M059J (cell line): Measurements from ENCODE around the gene NDUFS2. TPM values are rescaled to one million over a fixed set of nuclear protein-coding genes. Genes with fewer than 3 reads are reported as not detected.
A peak's percentile ranks its signal among the peaks of the same experiment; 100 is the strongest.
"Not testable (repeated sequence)": the region's sequence is repeated elsewhere in the genome, so short reads cannot be mapped to it uniquely, and the experiment has no call there.

Experiments used
- DNase-seq: peaks from one replicate; pipeline ENCODE4 v3.0.0-alpha.2; 2012; ENCODE audit warnings: low read depth
- total RNA-seq: library from RNA; depleted of rRNA; stranded (reverse); fragments of >200 nt; shearing (Covaris generic); gene quantifications from 2 replicates; pipeline ENCODE4 v1.2.3, GENCODE V29; 2014; rRNA removed

Gene NDUFS2
- total RNA-seq, 1 experiment from 2014 or later = 111 TPM

GRCh38 chr1:161250829-161251228 is 48.7 kb downstream of the NDUFS2 start:
- DNase-seq = no peak

- DNase-seq = no peak
These were observed 49.4 kb downstream of the NDUFS2 start for GRCh38 chr1:161251579-161251978.

GRCh38 chr1:161255302-161255701 is 53.1 kb downstream of the NDUFS2 start:
- DNase-seq = not testable (repeated sequence)

- DNase-seq = not testable (repeated sequence)
These were observed 53.9 kb downstream of the NDUFS2 start for GRCh38 chr1:161255955-161256520.

- not testable (repeated sequence) for DNase-seq
These were observed 54.9 kb downstream of the NDUFS2 start for GRCh38 chr1:161257109-161257508.

- DNase-seq = peak; percentile 37
These were observed 56.5 kb downstream of the NDUFS2 start, which contains the start of gene PCP4L1 for GRCh38 chr1:161258439-161259344. TSS of gene PCP4L1 (plus strand) at chr1:161258745. CDS start at chr1:161258975, 230 bp downstream.

GRCh38 chr1:161259345-161259702 is 57.2 kb downstream of the NDUFS2 start:
- no peak for DNase-seq

GRCh38 chr1:161259765-161260164 is 57.6 kb downstream of the NDUFS2 start:
- DNase-seq = no peak

GRCh38 chr1:161260376-161261260 is 58.5 kb downstream of the NDUFS2 start:
- no peak for DNase-seq

GRCh38 chr1:161261261-161262235 is 59.4 kb downstream of the NDUFS2 start:
- DNase-seq = peak; percentile 11

Other genes with a start within 250 kb of the NDUFS2 start
- gene ITLN2, start 247.6 kb upstream of the NDUFS2 start, total RNA-seq = not detected in 2 replicates
- gene F11R, start 181.2 kb upstream of the NDUFS2 start, total RNA-seq = 46.8 and 90.8 TPM in 2 replicates
- 0.27 and 0.44 TPM in 2 replicates for gene TSTD1, start 163.4 kb upstream of the NDUFS2 start, total RNA-seq
- gene USF1, start 156.4 kb upstream of the NDUFS2 start, total RNA-seq = 82.7 and 89.0 TPM in 2 replicates
- gene ARHGAP30, start 132.5 kb upstream of the NDUFS2 start, total RNA-seq = 0.12 TPM in 1 of 2 replicates, not detected in the other
- not detected in 2 replicates for gene NECTIN4, start 112.8 kb upstream of the NDUFS2 start, total RNA-seq
- 3.0 and 3.9 TPM in 2 replicates for gene KLHDC9, start 104.0 kb upstream of the NDUFS2 start, total RNA-seq
- gene PFDN2, start 84.3 kb upstream of the NDUFS2 start, total RNA-seq = 105 and 111 TPM in 2 replicates
- 24.5 and 31.5 TPM in 2 replicates for gene NIT1, start 84.3 kb upstream of the NDUFS2 start, total RNA-seq
- gene DEDD, start 69.7 kb upstream of the NDUFS2 start, total RNA-seq = 34.0 and 36.6 TPM in 2 replicates
- gene UFC1, start 48.4 kb upstream of the NDUFS2 start, total RNA-seq = 97.0 and 125 TPM in 2 replicates
- 7.9 and 10.1 TPM in 2 replicates for gene USP21, start 42.9 kb upstream of the NDUFS2 start, total RNA-seq
- 6.2 and 7.2 TPM in 2 replicates for gene PPOX, start 35.9 kb upstream of the NDUFS2 start, total RNA-seq
- gene B4GALT3, start 24.9 kb upstream of the NDUFS2 start, total RNA-seq = 36.6 and 41.8 TPM in 2 replicates
- 0.39 and 0.67 TPM in 2 replicates for gene ADAMTS4, start 3.3 kb upstream of the NDUFS2 start, total RNA-seq
- not detected in 2 replicates for gene FCER1G, start 12.9 kb downstream of the NDUFS2 start, total RNA-seq
- not detected in 2 replicates for gene APOA2, start 21.3 kb downstream of the NDUFS2 start, total RNA-seq
- gene TOMM40L, start 23.7 kb downstream of the NDUFS2 start, total RNA-seq = 13.5 and 14.3 TPM in 2 replicates
- gene NR1I3, start 35.8 kb downstream of the NDUFS2 start, total RNA-seq = not detected in 2 replicates
- not detected in 2 replicates for gene PCP4L1, start 56.4 kb downstream of the NDUFS2 start, total RNA-seq
- gene MPZ, start 107.6 kb downstream of the NDUFS2 start, total RNA-seq = 0.62 and 0.89 TPM in 2 replicates
- gene SDHC, start 112.0 kb downstream of the NDUFS2 start, total RNA-seq = 19.2 and 44.2 TPM in 2 replicates
- gene CFAP126, start 165.5 kb downstream of the NDUFS2 start, total RNA-seq = not detected in 2 replicates